Skeletal muscle tissue (tissue), 5 donors: ENCODE results near the gene CSHL1. TPM values are rescaled to one million over a fixed set of nuclear protein-coding genes. Genes with fewer than 3 reads are reported as not detected.
"Not testable (repeated sequence)": the region's sequence is repeated elsewhere in the genome, so short reads cannot be mapped to it uniquely, and the experiment has no call there.

Source experiments
- H3K27ac ChIP-seq: one replicate; pipeline ENCODE4 v1.7.0; 2013; ENCODE audit warnings: mild to moderate bottlenecking, low read depth, low read length, inconsistent platforms
- H3K27me3 ChIP-seq, 3 donors: one replicate each; pipeline ENCODE4 v1.7.0; 2013; ENCODE audit warnings: low read length in 3 of 3; ENCODE audit not compliant: control insufficient read depth in 3 of 3, insufficient read depth in 3 of 3
- H3K36me3 ChIP-seq, 3 donors: one replicate each; pipeline ENCODE4 v1.7.0; 2013; ENCODE audit warnings: low read length in 3 of 3; ENCODE audit not compliant: control insufficient read depth in 3 of 3, insufficient read depth in 3 of 3
- H3K4me1 ChIP-seq, 3 donors: one replicate each; pipeline ENCODE4 v1.7.0; 2013; ENCODE audit warnings: low read length in 3 of 3, mild to moderate bottlenecking in 3 of 3; ENCODE audit not compliant: control insufficient read depth in 3 of 3, insufficient read depth in 3 of 3
- H3K4me3 ChIP-seq, 3 donors: one replicate each; pipeline ENCODE4 v1.7.0; 2013; ENCODE audit warnings: low read length in 3 of 3
- H3K9ac ChIP-seq, 3 donors: one replicate each; pipeline ENCODE4 v1.7.0; 2013; ENCODE audit warnings: low read length in 3 of 3, mild to moderate bottlenecking in 3 of 3, moderate library complexity in 2 of 3, low read depth in 1 of 3
- H3K9me3 ChIP-seq, 3 donors: one replicate each; pipeline ENCODE4 v1.7.0; 2013; ENCODE audit warnings: low read length in 3 of 3; ENCODE audit not compliant: control insufficient read depth in 3 of 3
- small RNA-seq: library from RNA; depleted of rRNA; stranded (forward); fragments of <200 nt; gene quantifications from one replicate; pipeline ENCODE3, GENCODE V24; 2014
- total RNA-seq: library from RNA; depleted of rRNA; stranded (reverse); fragments of >200 nt; gene quantifications from one replicate; pipeline ENCODE4 v1.2.3, GENCODE V29; 2014
- donor health status: Osteomylitis.

The CSHL1 gene
- total RNA-seq, 1 donor from 2014 or later, result not detected

DNA sequence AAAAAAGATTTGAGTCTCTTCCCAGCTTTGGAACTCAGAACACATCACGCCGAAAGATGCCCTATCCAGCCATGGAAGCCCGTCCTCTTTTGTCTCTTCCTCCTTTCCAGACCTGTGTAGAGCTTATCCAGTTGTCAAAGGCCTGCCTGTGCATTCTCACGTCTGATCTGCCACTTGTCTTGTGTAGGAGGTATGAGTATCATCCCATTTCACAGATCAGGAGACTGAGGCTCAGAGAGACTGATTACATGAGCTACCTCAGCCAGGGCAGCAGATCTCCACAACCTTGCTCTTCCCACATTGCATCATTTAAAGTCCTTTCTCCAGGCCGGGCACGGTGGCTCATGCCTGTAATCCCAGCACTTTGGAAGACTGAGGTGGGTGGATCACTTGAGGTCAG, 36.4 kb downstream of the CSHL1 start:
- H3K9ac ChIP-seq, H3K36me3 ChIP-seq, H3K27ac ChIP-seq, H3K4me3 ChIP-seq, H3K9me3 ChIP-seq, H3K4me1 ChIP-seq, H3K27me3 ChIP-seq: not testable (repeated sequence)

DNA sequence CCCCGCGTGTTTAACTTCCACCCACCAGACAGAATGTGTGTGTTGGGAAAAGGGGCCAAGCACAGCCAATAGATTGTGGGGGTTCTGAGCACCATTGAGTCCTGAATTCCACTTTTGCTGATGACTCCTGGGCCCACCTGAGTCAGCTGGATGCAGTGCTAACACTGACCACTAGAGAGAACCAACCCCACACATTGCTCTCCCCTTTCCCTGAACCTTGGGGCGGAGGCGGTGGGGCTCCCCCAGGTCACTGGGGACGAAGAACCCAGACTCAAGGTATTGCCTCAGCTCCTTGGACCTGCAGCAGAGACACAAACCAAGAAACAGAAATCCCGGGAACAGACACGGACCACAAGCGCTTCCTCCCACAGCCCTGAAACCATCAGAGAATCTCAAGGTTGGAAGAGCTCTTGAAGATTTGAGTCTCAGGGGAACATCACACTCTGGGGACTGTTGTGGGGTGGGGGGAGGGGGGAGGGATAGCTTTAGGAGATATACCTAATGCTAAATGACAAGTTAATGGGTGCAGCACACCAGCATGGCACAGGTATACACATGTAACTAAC, 36.9 kb downstream of the CSHL1 start:
- H3K9me3 ChIP-seq, H3K4me1 ChIP-seq, H3K9ac ChIP-seq, H3K4me3 ChIP-seq, H3K27me3 ChIP-seq, H3K27ac ChIP-seq, H3K36me3 ChIP-seq: not testable (repeated sequence)

DNA sequence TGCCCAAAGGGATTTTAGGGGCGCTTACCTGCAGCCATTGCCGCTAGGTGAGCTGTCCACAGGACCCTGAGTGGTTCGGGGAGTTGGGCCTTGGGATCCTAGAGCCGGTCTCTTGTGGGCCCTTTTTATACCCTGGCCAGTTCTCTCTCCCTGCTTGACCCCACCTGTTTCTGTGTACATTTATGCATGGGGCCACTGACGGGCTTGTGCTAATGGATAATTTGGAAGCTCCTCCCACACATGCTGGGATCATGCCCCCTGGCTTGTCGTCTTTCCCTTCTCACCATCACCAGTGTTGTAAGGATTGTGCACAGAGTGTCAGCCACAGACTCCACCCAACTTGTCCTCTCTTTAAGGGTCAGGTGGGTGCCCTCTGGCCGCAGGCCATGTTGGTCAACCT, 37.5 kb downstream of the CSHL1 start, which contains the start of gene CSH2:
Gene CSH2 (minus strand): TSS at position 101 of the 400 bp plus-strand sequence. CDS start 63 bp downstream, at position 38.
- H3K36me3 ChIP-seq, H3K27ac ChIP-seq, H3K27me3 ChIP-seq, H3K4me3 ChIP-seq, H3K9ac ChIP-seq, H3K4me1 ChIP-seq, H3K9me3 ChIP-seq: not testable (repeated sequence)

DNA sequence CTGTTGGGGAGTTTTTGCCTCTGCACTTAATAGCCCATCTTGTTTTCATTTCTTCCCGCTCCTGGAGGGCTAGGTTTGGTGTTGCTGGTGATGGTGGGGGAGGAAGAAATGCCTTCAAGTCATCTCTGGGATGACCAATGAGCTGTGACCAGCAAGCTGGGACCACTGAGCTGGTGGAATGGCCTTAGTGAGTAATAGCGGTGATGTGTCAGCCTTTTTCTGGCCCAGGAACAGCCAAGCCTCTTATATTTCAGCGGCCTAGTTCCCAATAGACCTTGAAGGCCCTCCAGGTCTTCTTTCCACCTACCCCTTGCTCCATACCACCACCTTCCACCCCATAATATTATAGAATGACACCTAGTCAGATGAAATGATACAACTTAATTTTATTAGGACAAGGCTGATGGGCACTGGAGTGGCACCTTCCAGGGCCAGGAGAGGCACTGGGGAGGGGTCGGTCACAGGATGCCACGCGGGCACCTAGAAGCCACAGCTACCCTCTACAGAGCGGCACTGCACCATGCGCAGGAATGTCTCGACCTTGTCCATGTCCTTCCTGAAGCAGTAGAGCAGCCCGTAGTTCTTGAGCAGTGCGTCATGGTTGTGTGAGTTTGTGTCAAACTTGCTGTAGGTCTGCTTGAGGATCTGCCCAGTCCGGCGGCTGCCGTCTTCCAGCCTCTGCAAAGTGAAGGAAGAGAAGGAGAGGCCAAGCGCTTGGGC, 39.3 kb downstream of the CSHL1 start:
- H3K27me3 ChIP-seq, H3K9ac ChIP-seq, H3K4me3 ChIP-seq, H3K36me3 ChIP-seq, H3K27ac ChIP-seq, H3K4me1 ChIP-seq, H3K9me3 ChIP-seq: not testable (repeated sequence)

DNA sequence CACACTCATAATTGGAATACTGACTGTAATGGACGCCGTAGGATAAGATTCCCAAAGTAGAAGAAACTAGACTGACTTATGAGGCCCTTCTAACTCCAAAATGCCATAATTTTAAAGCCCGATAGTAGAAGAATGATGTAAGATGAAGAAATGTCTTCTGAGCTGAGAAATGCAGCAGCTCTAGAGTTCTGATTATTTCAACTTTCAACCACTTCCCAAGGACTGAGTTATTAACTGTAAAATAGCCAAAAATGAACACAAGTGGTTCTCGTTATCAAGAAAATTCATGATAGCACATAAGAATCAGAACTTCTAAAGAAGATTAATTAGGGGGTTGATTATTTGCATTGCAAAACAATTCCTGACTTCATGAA, 40.8 kb downstream of the CSHL1 start:
- not testable (repeated sequence) for H3K27ac ChIP-seq, H3K4me1 ChIP-seq, H3K9ac ChIP-seq, H3K27me3 ChIP-seq, H3K4me3 ChIP-seq, H3K9me3 ChIP-seq, H3K36me3 ChIP-seq

DNA sequence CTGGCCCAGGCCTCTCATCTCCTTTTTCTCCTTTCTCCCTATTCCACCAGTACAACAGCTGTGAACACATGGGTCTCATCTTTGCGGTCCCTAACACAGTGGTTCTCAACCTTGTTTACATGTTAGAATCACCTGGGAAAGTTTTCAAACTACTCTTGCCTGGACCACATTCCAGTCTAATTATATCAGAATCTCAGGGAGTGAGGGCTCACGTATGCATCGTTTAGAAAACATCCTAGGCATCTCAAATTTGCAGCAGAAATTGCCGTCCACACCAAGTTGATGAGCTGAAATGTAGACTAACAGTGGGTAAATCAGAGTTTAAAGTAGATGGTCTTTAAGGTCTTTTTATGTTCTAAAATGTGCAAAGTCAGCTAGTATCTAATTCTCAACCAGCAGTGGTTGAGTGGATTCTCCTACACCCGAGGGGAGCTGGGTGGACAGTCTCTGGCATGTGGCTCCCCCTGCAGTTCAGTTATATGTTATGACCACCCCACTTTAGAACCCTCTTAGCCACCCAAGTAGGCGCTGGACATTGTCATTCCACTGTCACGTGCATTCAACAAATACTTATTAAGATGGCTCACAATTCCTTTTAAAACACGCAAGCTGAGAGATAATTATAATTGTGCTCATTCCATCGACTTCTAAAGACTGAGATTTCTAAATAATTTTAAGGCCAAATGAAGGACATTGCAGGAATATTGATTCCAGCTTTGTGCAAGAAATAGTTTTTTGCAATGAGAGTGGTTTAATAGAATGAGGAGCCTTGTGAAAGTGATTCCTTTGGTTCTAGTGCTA, 41.4 kb downstream of the CSHL1 start:
- H3K4me1 ChIP-seq, H3K27ac ChIP-seq, H3K4me3 ChIP-seq, H3K9ac ChIP-seq, H3K36me3 ChIP-seq, H3K9me3 ChIP-seq, H3K27me3 ChIP-seq: not testable (repeated sequence)

DNA sequence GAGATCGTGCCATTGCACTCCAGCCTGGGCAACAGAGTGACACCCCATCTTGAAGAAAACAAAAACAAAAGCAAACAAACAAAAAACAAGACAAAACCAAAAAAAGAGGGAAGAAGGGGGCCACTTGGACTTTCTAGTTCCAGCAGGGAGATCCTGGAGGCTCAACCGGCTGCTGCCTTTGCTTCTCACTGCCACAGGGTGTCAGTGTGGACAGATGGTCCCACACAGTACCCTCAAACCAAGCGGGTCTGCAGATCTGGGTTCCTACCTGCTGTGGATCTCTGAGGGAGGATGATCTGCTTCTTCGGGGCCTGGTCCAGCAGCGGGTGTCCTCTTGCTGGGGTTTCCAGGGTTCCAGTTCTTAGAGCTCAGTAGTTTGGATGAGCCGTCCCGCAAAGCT, 44.4 kb downstream of the CSHL1 start:
- not testable (repeated sequence) for H3K9me3 ChIP-seq, H3K4me3 ChIP-seq, H3K27me3 ChIP-seq, H3K9ac ChIP-seq, H3K27ac ChIP-seq, H3K4me1 ChIP-seq, H3K36me3 ChIP-seq

Small RNA genes within 50 kb of the gene (small RNA-seq; reads per million reads assigned to genes)
- gene AC040958.1, result not detected
- not detected for gene AC127029.1
- gene GH1, result not detected

Other genes with a start within 250 kb of the CSHL1 start
- 3.7 TPM for gene LIMD2, start 211.1 kb downstream of the CSHL1 start, total RNA-seq
- gene STRADA, start 169.5 kb downstream of the CSHL1 start, total RNA-seq, result 13.6 TPM
- gene CCDC47, start 137.7 kb downstream of the CSHL1 start, total RNA-seq, result 43.8 TPM
- gene DDX42, start 137.1 kb downstream of the CSHL1 start, total RNA-seq, result 69.9 TPM
- 41.2 TPM for gene PSMC5, start 83.8 kb downstream of the CSHL1 start, total RNA-seq
- 62.6 TPM for gene FTSJ3, start 83.6 kb downstream of the CSHL1 start, total RNA-seq
- gene SMARCD2, start 68.6 kb downstream of the CSHL1 start, total RNA-seq, result 44.4 TPM
- gene CSH2, start 37.6 kb downstream of the CSHL1 start, total RNA-seq, result not detected
- gene GH2, start 29.3 kb downstream of the CSHL1 start, total RNA-seq, result not detected
- not detected for gene CSH1, start 14.7 kb downstream of the CSHL1 start, total RNA-seq
- gene GH1, start 7.6 kb upstream of the CSHL1 start, total RNA-seq, result not detected
- 2.1 TPM for gene CD79B, start 21.1 kb upstream of the CSHL1 start, total RNA-seq
- 32.9 TPM for gene SCN4A, start 61.7 kb upstream of the CSHL1 start, total RNA-seq
- not detected for gene PRR29, start 87.1 kb upstream of the CSHL1 start, total RNA-seq
- 43.3 TPM for gene ICAM2, start 109.4 kb upstream of the CSHL1 start, total RNA-seq
- 5.7 TPM for gene ERN1, start 218.9 kb upstream of the CSHL1 start, total RNA-seq